Natural killer cell (primary cell): ENCODE data around the gene PASK. TPM values are rescaled to one million over a fixed set of nuclear protein-coding genes. Genes with fewer than 3 reads are reported as not detected.

ENCODE experiments used
- ATAC-seq, 3 donors: fragments of 150-1000 bp in 2 of 3; fragments of 200-7000 bp in 1 of 3; cut with Tn5 transposase; 1 replicate in 1 of 3; 2 replicates in 2 of 3; pipeline ENCODE4 v1.10.0; 2021; ENCODE audit warnings: mild to moderate bottlenecking in 2 of 3, moderate library complexity in 2 of 3
- DNase-seq, 2 donors: peaks; one replicate each; pipeline versions ENCODE4 v3.0.0 to v3.0.0-alpha.2; 2013 to 2021; ENCODE audit warnings: mixed read lengths in 1 of 2
- H3K27ac ChIP-seq: one replicate; pipeline ENCODE4 v1.5.1; 2013; ENCODE audit warnings: mild to moderate bottlenecking, low read length
- H3K27me3 ChIP-seq: one replicate; pipeline ENCODE4 v1.6.1; 2013; ENCODE audit warnings: low read length; ENCODE audit not compliant: control insufficient read depth, insufficient read depth
- H3K36me3 ChIP-seq: one replicate; pipeline ENCODE4 v1.6.1; 2013; ENCODE audit warnings: low read length; ENCODE audit not compliant: control insufficient read depth, insufficient read depth
- H3K4me1 ChIP-seq: one replicate; pipeline ENCODE4 v1.6.1; 2013; ENCODE audit warnings: low read length; ENCODE audit not compliant: control insufficient read depth, insufficient read depth
- H3K4me3 ChIP-seq: one replicate; pipeline ENCODE4 v1.5.1; 2013; ENCODE audit warnings: low read length
- H3K9me3 ChIP-seq: one replicate; pipeline ENCODE4 v1.6.1; 2013; ENCODE audit warnings: low read length; ENCODE audit not compliant: control insufficient read depth, insufficient read depth
- H3K27ac Mint-ChIP-seq, 2 donors: one replicate each; pipeline ENCODE4 v1.8.0; 2022; ENCODE audit warnings: mild to moderate bottlenecking in 2 of 2, mixed read lengths in 2 of 2, moderate library complexity in 1 of 2
- H3K27me3 Mint-ChIP-seq, 2 donors: one replicate each; pipeline ENCODE4 v1.8.0; 2022; ENCODE audit warnings: low read depth in 2 of 2, mixed read lengths in 2 of 2
- H3K36me3 Mint-ChIP-seq: one replicate; pipeline ENCODE4 v1.8.0; 2022; ENCODE audit warnings: mixed read lengths
- H3K4me1 Mint-ChIP-seq, 2 donors: one replicate each; pipeline ENCODE4 v1.8.0; 2022; ENCODE audit warnings: mixed read lengths in 2 of 2
- H3K4me3 Mint-ChIP-seq: one replicate; pipeline ENCODE4 v1.8.0; 2022; ENCODE audit warnings: mild to moderate bottlenecking, moderate library complexity, mixed read lengths
- H3K9me3 Mint-ChIP-seq, 2 donors: one replicate each; pipeline ENCODE4 v1.8.0; 2022; ENCODE audit warnings: mixed read lengths in 2 of 2
- WGBS: methylation state at CpG from one replicate; pipeline ENCODE4 v1.1.7; 2013; ENCODE audit warnings: missing lambda C conversion rate; ENCODE audit not compliant: insufficient coverage; 5-methylcytosine and 5-hydroxymethylcytosine counted together
- intact Hi-C: fragments of 100-400 bp; cut with micrococcal nuclease; formaldehyde crosslinking; loops from one replicate; pipeline ENCODE4 v1.14.2; 2022
- total RNA-seq, 4 donors: library from RNA; stranded (reverse); fragments of 120-200 nt in 1 of 4; gene quantifications; one replicate each; pipeline versions ENCODE4 v1.2.3 to v1.2.4, GENCODE V29; 2013 to 2022
- TF ChIP-seq, protein P1 (sequence below): fragments of 200-600 bp; IDR thresholded peaks from one replicate; pipeline ENCODE4 v1.8.0; 2022; ENCODE audit warnings: antibody characterized with exemption

Gene PASK
- total RNA-seq, 3 donors from 2014 or later (not counting 1 experiment from before 2014, with no cell fraction given) = 27.9 to 45.2 (median 36.2) TPM

DNA sequence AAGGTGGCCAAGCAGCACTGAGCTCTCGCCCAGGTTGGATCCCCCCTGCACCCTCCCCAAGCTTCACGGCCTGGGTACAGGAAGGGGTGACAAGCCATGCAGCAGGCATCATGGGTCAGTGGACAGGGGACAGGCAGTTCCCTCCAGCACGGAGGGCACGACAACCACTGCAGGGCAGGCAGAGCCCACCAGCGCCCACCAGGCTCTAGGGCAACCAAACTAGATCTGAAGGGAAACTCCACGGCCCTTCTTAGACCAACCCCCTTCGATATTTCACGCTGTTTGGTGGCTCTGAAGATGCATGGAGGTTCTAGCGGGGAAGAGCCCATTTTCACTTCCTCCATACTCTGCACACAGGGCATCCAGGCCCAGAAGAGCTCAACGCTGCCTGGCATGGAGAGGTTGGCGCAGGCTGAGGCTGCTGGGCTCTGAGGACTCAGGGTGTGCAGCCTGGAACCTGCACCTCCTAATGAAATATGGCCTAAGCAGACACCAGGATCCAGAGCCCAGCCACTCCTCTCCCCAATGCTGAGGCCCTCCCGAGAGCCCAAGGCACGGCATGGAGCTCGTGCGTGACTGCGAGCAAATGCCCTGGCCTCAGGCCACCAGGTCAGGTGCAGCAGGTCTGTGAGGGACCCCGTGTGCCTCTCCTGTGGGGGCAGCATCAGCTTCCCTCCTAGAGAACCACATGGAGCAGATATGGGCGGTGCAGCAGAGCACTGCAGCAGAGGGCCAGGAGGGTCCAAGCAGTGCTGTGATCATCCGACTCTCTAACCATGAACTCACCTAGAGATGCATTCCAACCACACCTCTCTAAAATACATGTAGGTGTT lies 38.4 kb downstream of the PASK start:
- no peaks in the 10 kb centered on the region for H3K36me3 Mint-ChIP-seq
- DNase-seq (peak in 1 of 2 donors; percentile 59), ATAC-seq (peak in 1 of 3 donors; percentile 5)
- H3K4me3 ChIP-seq = no peak overlapping the region
- no peaks in the 10 kb centered on the region for H3K9me3 ChIP-seq
- peaks cover 7% of the 10 kb centered on the region for H3K36me3 ChIP-seq
- H3K4me1 ChIP-seq = peaks cover 38% of the 10 kb centered on the region
- no peak overlapping the region for H3K4me3 Mint-ChIP-seq
- WGBS = 75% methylated on average over 19 of the region's 19 CpGs
- no peak overlapping the region for H3K27ac Mint-ChIP-seq
- no peaks in the 10 kb centered on the region for H3K27me3 Mint-ChIP-seq
- intact Hi-C loops = no loop called here
- peaks cover 0 to 9% of the 10 kb centered on the region in 2 donors for H3K4me1 Mint-ChIP-seq
- H3K9me3 Mint-ChIP-seq = peaks cover 0 to 2% of the 10 kb centered on the region in 2 donors
- TF ChIP-seq, protein P1, sequence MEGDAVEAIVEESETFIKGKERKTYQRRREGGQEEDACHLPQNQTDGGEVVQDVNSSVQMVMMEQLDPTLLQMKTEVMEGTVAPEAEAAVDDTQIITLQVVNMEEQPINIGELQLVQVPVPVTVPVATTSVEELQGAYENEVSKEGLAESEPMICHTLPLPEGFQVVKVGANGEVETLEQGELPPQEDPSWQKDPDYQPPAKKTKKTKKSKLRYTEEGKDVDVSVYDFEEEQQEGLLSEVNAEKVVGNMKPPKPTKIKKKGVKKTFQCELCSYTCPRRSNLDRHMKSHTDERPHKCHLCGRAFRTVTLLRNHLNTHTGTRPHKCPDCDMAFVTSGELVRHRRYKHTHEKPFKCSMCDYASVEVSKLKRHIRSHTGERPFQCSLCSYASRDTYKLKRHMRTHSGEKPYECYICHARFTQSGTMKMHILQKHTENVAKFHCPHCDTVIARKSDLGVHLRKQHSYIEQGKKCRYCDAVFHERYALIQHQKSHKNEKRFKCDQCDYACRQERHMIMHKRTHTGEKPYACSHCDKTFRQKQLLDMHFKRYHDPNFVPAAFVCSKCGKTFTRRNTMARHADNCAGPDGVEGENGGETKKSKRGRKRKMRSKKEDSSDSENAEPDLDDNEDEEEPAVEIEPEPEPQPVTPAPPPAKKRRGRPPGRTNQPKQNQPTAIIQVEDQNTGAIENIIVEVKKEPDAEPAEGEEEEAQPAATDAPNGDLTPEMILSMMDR = no peak
- H3K27me3 ChIP-seq = no peaks in the 10 kb centered on the region
- peak overlapping the region; percentile 66 for H3K27ac ChIP-seq

DNA sequence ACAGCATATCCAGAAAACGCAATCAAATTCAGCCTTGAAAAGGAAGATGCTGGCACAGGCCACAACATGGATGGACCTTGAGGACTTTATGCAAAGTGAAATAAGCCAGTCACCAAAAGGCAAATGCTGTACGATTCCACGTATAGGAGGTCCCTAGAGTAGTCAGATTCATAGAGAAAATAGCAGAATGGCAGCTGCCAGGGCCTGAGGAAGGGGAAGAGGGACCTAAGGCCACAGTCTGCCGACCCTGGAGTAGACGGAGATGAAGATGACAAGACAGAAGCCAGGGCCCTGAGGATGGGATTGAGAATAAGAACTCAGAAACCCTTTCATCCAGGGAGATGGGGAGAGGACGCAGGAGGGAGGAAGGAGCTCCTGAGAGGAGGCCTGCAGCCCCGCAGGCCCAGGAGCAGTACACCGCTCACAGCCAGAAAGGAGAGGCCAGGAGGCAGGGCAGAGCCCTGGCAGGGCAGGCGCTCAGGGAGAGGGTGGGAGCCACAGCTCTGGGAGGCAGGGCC lies 39.1 kb downstream of the PASK start:
- DNase-seq (no peak), ATAC-seq (no peak)
- intact Hi-C loops = no loop called here
- Mint-ChIP-seq H3K4me1 (peaks cover 0 to 9% of the 10 kb centered on the region in 2 donors), H3K36me3 (no peaks in the 10 kb centered on the region), H3K27ac (no peak overlapping the region), H3K27me3 (no peaks in the 10 kb centered on the region), H3K9me3 (peaks cover 0 to 2% of the 10 kb centered on the region in 2 donors), H3K4me3 (no peak overlapping the region)
- peaks cover 38% of the 10 kb centered on the region for H3K4me1 ChIP-seq
- TF ChIP-seq, protein P1 = no peak
- H3K4me3 ChIP-seq = no peak overlapping the region
- WGBS = 91% methylated on average over 9 of the region's 9 CpGs
- H3K27ac ChIP-seq = peak overlapping the region; percentile 66
- H3K36me3 ChIP-seq = peaks cover 7% of the 10 kb centered on the region
- no peaks in the 10 kb centered on the region for H3K9me3 ChIP-seq
- no peaks in the 10 kb centered on the region for H3K27me3 ChIP-seq

DNA sequence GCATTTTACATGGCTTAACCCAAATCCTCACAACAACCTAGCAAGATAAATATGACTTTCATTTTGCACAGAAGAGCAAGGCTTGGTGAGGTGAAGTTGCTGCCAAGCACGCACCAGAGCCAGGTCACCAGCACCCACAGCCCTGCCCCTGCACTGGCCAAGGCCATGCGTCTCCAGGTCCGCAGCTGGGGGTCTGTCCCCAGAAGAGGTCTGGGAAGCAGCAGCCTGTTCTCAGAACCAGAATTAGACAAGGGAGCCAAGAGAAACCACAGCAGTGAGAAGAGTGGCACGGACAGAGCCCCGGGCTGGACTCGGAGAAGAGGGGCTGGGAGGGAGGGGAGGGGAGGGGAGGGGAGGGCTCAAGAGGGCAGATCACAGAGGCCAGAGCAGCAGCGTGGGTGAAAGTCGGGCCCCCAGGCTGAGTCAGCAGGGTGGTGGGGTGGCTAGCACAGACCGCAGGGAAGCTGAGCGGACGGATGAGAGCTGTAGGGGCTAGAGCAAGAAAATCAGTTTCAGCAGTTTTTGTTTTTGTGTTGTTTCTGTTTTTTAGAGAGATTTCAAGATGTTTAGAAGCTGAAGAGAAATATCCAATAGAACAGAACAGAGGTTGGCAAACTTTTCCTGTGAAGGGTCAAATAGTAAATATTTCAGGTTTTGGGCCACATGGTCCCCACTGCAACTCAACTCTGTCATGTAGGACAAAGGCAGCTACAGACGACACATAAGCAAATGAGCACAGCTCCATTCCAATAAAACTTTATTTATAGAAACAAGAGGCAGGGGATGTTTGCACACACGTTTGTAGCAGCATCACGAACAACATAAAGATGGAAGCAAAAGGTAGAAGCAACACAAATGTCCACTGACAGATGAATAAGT lies 39.8 kb downstream of the PASK start:
- Histone ChIP-seq H3K4me1 (peaks cover 38% of the 10 kb centered on the region), H3K36me3 (peaks cover 5% of the 10 kb centered on the region), H3K27ac (peak overlapping the region; percentile 56), H3K9me3 (no peaks in the 10 kb centered on the region), H3K27me3 (no peaks in the 10 kb centered on the region), H3K4me3 (no peak overlapping the region)
- ATAC-seq = no peak
- WGBS = 84% methylated on average over 14 of the region's 14 CpGs
- peak overlapping the region; percentile 22 for H3K4me3 Mint-ChIP-seq
- peak overlapping the region; percentile 16 to 62 for H3K27ac Mint-ChIP-seq
- peaks cover 0 to 2% of the 10 kb centered on the region in 2 donors for H3K9me3 Mint-ChIP-seq
- TF ChIP-seq, protein P1 = no peak
- DNase-seq = peak in 1 of 2 donors; percentile 51
- intact Hi-C loops = no loop called here
- H3K27me3 Mint-ChIP-seq = no peaks in the 10 kb centered on the region
- peaks cover 0 to 9% of the 10 kb centered on the region in 2 donors for H3K4me1 Mint-ChIP-seq
- no peaks in the 10 kb centered on the region for H3K36me3 Mint-ChIP-seq
